SW480 (cell line): Measurements from ENCODE around the gene ETHE1.

Experiments used
- DNase-seq: peaks from one replicate; pipeline ENCODE4 v3.0.0-alpha.2; 2016; ENCODE audit warnings: low spot score

Gene ETHE1

DNA sequence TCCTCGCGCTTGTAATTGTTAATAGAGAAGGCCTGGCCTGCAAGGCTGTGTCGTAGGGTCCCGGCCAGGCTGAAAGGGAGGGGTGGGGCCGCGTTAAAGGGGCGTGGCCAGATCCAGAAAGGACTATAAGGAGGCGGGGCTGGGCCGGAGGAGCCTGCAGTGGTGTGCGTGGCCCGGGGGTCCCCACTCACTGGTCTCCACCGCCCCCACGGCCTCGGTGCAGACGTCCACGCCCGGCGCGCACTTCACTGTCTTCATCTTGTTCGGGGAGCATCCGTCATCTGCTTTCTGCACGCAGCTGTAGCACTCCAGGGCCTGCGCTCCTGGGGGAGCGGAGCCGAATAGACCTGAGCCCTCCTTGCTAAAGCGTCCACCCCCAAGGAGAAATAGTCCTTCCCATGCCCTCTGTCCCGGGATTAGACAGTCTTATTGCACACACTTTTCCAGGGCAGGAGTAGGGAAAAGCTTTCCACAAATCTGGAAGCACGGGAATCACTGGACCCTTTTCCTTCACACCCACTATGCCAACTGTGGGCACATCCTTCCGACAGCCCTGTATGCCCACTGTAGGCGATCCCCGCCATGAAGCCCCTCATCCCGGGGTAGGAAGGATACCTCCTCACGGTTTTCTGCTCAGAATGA is 62.7 kb downstream of the ETHE1 start:
- DNase-seq, result no peak

GRCh38 chr19:43463381-43464133 is 63.4 kb downstream of the ETHE1 start:
- DNase-seq, result peak; percentile 98

GRCh38 chr19:43462785-43463380 is 64.1 kb downstream of the ETHE1 start:
- no peak for DNase-seq

GRCh38 chr19:43462383-43462782 is 64.6 kb downstream of the ETHE1 start:
- DNase-seq, result no peak

DNA sequence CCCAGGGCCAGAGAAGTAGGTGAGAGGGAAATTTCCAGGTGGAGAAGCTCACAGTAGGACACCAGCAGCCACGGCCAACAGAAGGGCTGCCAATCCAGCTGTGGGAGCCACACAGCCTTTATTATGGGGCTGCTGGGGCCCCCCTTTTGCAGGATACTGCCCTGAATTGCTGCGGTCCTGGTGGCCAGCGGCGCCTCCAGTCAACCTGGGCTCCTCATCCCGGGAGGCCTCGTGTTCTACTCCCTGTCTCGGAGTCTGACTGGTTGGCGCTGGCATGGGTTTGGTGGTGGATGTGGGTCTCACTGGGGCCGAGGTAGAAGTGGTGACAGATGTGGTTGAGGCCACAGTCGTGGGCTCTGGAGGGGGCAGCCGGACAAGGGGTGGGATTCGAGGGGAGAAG is 65.7 kb downstream of the ETHE1 start:
- DNase-seq, result no peak

DNA sequence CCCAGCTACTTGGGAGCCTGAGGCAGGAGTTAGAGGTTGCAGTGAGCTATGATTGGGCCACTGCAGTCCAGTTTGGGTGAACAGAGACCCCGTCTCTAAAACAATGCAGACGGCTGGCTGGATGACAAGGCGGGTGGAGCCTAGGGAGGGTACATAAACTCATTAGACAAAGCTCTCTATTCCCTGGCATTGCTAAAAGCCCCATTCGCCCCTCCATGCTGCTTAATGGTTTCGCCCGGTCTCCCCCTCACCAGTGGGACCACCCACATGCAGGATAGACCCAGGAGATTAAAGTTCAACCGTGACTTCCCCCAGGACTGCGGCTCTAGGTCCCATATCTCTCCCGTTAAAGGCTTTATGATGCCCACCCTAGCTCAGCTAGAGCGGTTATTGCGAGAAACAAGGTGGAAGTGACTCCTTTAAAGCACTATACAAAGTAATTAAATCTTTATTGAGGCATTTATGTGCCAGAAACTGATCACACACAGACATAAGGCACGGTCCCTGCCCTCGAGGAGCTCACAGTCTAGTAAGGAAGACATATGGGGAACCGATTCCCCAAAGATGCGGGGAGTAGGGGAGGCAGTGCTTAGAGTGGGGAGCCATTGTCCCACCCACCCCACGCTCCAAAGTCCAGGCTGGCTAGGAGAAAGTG is 66.5 kb downstream of the ETHE1 start:
- no peak for DNase-seq

DNA sequence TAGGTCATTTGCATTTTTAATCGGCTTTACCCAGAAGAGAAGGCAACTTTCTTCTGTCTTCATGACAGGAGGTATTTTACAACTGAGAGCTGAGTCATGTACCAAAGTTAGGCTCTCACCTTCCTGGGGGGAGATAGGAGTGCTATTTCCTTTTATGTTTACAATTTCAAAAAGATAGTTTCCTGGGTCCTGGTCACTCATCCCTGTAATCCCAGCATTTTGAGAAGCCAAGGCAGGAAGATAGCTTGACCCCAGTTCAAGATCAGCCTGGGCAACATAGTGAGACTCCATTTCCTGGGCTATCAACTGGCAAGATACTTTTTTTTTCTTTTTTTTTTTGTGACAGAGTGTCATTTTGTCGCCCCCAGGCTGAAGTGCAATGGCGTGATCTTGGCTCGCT is 69.2 kb downstream of the ETHE1 start:
- no peak for DNase-seq
